Islet of Langerhans (tissue), 1 donor: Measurements from ENCODE around the gene ATF3.
"Not testable (repeated sequence)": the region's sequence is repeated elsewhere in the genome, so short reads cannot be mapped to it uniquely, and the experiment has no call there.

Experiments used
- FAIRE-seq: peaks from one replicate; lab custom pipeline; 2011; peaks lifted over from hg19 to GRCh38; lab: Jason Lieb, UNC

ATF3 gene

GRCh38 chr1:212651977-212652376 is 43.4 kb downstream of the ATF3 start:
- no peak for FAIRE-seq

- no peak for FAIRE-seq
These were observed 44.0 kb downstream of the ATF3 start for GRCh38 chr1:212652609-212653008.

GRCh38 chr1:212655668-212656440 is 47.3 kb downstream of the ATF3 start:
- FAIRE-seq, result no peak

- FAIRE-seq, result no peak
These were observed 48.2 kb downstream of the ATF3 start for GRCh38 chr1:212656730-212657129.

GRCh38 chr1:212658250-212658649 is 49.7 kb downstream of the ATF3 start:
- FAIRE-seq, result not testable (repeated sequence)

GRCh38 chr1:212664409-212665199 is 56.0 kb downstream of the ATF3 start:
- FAIRE-seq, result no peak

- FAIRE-seq, result no peak
These were observed 56.9 kb downstream of the ATF3 start for GRCh38 chr1:212665241-212666115.

GRCh38 chr1:212666116-212666775 is 57.7 kb downstream of the ATF3 start:
- no peak for FAIRE-seq

- no peak for FAIRE-seq
These were observed 58.9 kb downstream of the ATF3 start for GRCh38 chr1:212667223-212668139.

GRCh38 chr1:212668477-212668876 is 59.9 kb downstream of the ATF3 start:
- no peak for FAIRE-seq

- FAIRE-seq, result no peak
These were observed 60.5 kb downstream of the ATF3 start for GRCh38 chr1:212669102-212669501.

GRCh38 chr1:212669600-212669999 is 61.0 kb downstream of the ATF3 start:
- FAIRE-seq, result no peak

- no peak for FAIRE-seq
These were observed 61.7 kb downstream of the ATF3 start for GRCh38 chr1:212670301-212670700.
